Lower leg skin (tissue), 4 donors: ENCODE data around the gene MAPT. TPM values are rescaled to one million over a fixed set of nuclear protein-coding genes. Genes with fewer than 3 reads are reported as not detected.

Experiments
- DNase-seq, 2 donors: peaks; one replicate each; pipeline ENCODE4 v3.0.0-alpha.2; 2019; ENCODE audit warnings: low spot score in 2 of 2
- H3K4me3 ChIP-seq: fragments of 200-600 bp; sonication (generic); 2 replicates; pipeline ENCODE4 v1.5.1; 2017; ENCODE audit warnings: mild to moderate bottlenecking, low read depth; ENCODE audit not compliant: poor library complexity, severe bottlenecking
- CTCF ChIP-seq, 3 donors: fragments of 450-650 bp; IDR thresholded peaks; one replicate each; pipeline ENCODE4 v1.5.1; 2016; ENCODE audit warnings: antibody characterized with exemption in 3 of 3, mild to moderate bottlenecking in 3 of 3, moderate library complexity in 2 of 3
- POLR2A ChIP-seq, 2 donors: fragments of 450-650 bp; IDR thresholded peaks; one replicate each; pipeline ENCODE4 v1.6.1; 2016 to 2017; ENCODE audit warnings: antibody characterized with exemption in 2 of 2, mild to moderate bottlenecking in 1 of 2, moderate library complexity in 1 of 2
- WGBS, 2 donors: methylation state at CpG; one replicate each; pipeline ENCODE4 v1.1.5; 2018; 5-methylcytosine and 5-hydroxymethylcytosine counted together
- intact Hi-C: fragments of 100-400 bp; cut with DNase I; formaldehyde crosslinking; loops from one replicate; pipeline ENCODE4 v1.15.0; 2023; ENCODE audit warnings: low total_unique reads
- total RNA-seq, 4 donors: library from RNA; depleted of rRNA; stranded (reverse); fragments of >200 nt; gene quantifications; one replicate each; pipeline ENCODE4 v1.1.0, GENCODE V29; 2016

Gene MAPT
- total RNA-seq, 4 donors from 2014 or later = 4.1 to 7.6 (median 6.2) TPM

DNA sequence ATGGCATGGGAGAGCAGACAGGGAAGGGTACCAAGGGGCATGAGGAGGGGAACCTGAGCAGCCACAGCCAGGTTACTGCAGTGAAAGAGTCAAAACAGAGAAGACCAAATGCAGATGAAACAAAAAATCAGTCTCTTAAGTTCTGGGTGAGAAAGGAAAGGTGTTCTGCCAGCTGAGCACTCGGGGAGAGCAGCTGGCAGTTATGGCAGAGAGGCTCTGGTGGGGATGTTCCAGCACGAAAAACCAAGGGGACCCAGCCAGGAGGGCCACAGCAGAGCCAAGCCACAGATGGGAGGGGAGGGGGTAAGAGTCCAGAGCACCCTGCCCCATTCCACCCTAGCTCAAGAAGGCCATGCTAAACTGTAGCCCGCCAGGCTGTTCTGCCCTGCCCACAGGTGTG is 136.4 kb downstream of the MAPT start:
- no peak for DNase-seq
- intact Hi-C loops = loop anchor here (10.0 kb wide), 1 partner anchor 174 kb away; no protein-coding TSS in a partner anchor
- TF ChIP-seq CTCF (IDR thresholded peaks at IDR 0.05) = no peak
- TF ChIP-seq POLR2A (IDR thresholded peaks at IDR 0.05) = no peak
- no peak overlapping the region for H3K4me3 ChIP-seq
- WGBS, 2 donors = 58 to 72% methylated on average over 3 of the region's 3 CpGs

GRCh38 chr17:46031440-46031839 is 137.1 kb downstream of the MAPT start:
- H3K4me3 ChIP-seq = no peak overlapping the region
- TF ChIP-seq POLR2A (IDR thresholded peaks at IDR 0.05) = no peak
- no peak for TF ChIP-seq CTCF (IDR thresholded peaks at IDR 0.05)
- 91 to 95% methylated on average over 15 to 16 of the region's 16 CpGs for WGBS, 2 donors
- DNase-seq = no peak
- intact Hi-C loops = loop anchor here (10.0 kb wide), 1 partner anchor 173 kb away; no protein-coding TSS in a partner anchor

GRCh38 chr17:46031920-46032319 is 137.6 kb downstream of the MAPT start:
- H3K4me3 ChIP-seq = no peak overlapping the region
- WGBS, 2 donors = 90 to 94% methylated on average over 8 of the region's 8 CpGs
- DNase-seq = no peak
- TF ChIP-seq POLR2A (IDR thresholded peaks at IDR 0.05) (no peak), CTCF (IDR thresholded peaks at IDR 0.05) (no peak)
- intact Hi-C loops = loop anchor here (10.0 kb wide), 1 partner anchor 173 kb away; no protein-coding TSS in a partner anchor

DNA sequence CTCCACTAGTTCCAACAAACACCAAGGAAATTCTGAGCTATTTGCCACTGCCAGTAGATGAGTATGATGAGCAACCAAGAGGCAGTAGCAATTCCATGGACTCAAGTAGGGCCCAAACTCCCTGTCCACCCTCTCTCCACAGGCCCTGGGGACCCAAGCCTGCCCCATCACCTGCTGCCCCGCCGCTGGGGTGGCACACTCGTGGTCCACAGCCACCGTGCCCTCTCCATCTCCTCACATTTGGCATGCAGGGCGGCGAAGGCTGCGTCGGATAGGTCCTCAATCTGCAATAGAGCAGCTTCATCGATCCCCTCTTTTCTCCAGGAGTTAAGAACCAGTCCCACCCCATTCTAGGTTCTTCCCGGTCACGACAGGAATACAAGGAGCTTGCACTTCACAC is 138.6 kb downstream of the MAPT start:
- no peak for TF ChIP-seq POLR2A (IDR thresholded peaks at IDR 0.05)
- no peak for TF ChIP-seq CTCF (IDR thresholded peaks at IDR 0.05)
- no peak for DNase-seq
- no peak overlapping the region for H3K4me3 ChIP-seq
- intact Hi-C loops = loop anchor here (10.0 kb wide), 1 partner anchor 172 kb away; no protein-coding TSS in a partner anchor
- 92 to 95% methylated on average over 11 of the region's 11 CpGs for WGBS, 2 donors

- intact Hi-C loops = loop anchor here (10.0 kb wide), 1 partner anchor 171 kb away; no protein-coding TSS in a partner anchor
- no peak overlapping the region for H3K4me3 ChIP-seq
- no peak for TF ChIP-seq CTCF (IDR thresholded peaks at IDR 0.05)
- no peak for DNase-seq
- 90 to 93% methylated on average over 3 of the region's 3 CpGs for WGBS, 2 donors
Observed at GRCh38 chr17:46033392-46033791, 139.0 kb downstream of the MAPT start.
